Lung (tissue), 12 donors: ENCODE measurements around the gene SEC11A. TPM values are rescaled to one million over a fixed set of nuclear protein-coding genes. Genes with fewer than 3 reads are reported as not detected.
"Not testable (repeated sequence)": the region's sequence is repeated elsewhere in the genome, so short reads cannot be mapped to it uniquely, and the experiment has no call there.

Source experiments
- ATAC-seq: fragments of 200-7000 bp; cut with Tn5 transposase; one replicate; pipeline ENCODE4 v1.9.1; 2020; ENCODE audit warnings: moderate number of reproducible peaks; ENCODE audit not compliant: insufficient read depth, low FRiP score
- DNase-seq, 3 donors: peaks; one replicate each; pipeline ENCODE4 v3.0.0-alpha.2; 2013 to 2017
- H3K27ac ChIP-seq, 2 donors: one replicate each; pipeline ENCODE4 v1.5.1; 2013; ENCODE audit warnings: mild to moderate bottlenecking in 2 of 2, moderate library complexity in 2 of 2, control low read depth in 1 of 2, inconsistent platforms in 1 of 2, low read depth in 1 of 2, low read length in 1 of 2
- H3K27me3 ChIP-seq, 3 donors: one replicate each; pipeline ENCODE4 v1.5.1; 2013; ENCODE audit warnings: low read length in 2 of 3; ENCODE audit not compliant: control insufficient read depth in 3 of 3, insufficient read depth in 3 of 3
- H3K36me3 ChIP-seq, 4 donors: one replicate each; pipeline ENCODE4 v1.5.1; 2013; ENCODE audit warnings: low read length in 4 of 4, mild to moderate bottlenecking in 1 of 4, moderate library complexity in 1 of 4; ENCODE audit not compliant: control insufficient read depth in 4 of 4, insufficient read depth in 4 of 4
- H3K4me1 ChIP-seq, 5 donors: one replicate each; pipeline ENCODE4 v1.5.1; 2013; ENCODE audit warnings: low read length in 5 of 5, mild to moderate bottlenecking in 2 of 5, moderate library complexity in 1 of 5; ENCODE audit not compliant: control insufficient read depth in 5 of 5, insufficient read depth in 5 of 5
- H3K4me3 ChIP-seq: one replicate; pipeline ENCODE4 v1.5.1; 2013; ENCODE audit warnings: mild to moderate bottlenecking, control low read depth, moderate library complexity
- H3K9ac ChIP-seq, 2 donors: one replicate each; pipeline ENCODE4 v1.5.1; 2013; ENCODE audit warnings: low read length in 2 of 2, control low read depth in 1 of 2; ENCODE audit not compliant: insufficient read depth in 1 of 2
- H3K9me3 ChIP-seq, 4 donors: one replicate each; pipeline ENCODE4 v1.5.1; 2013; ENCODE audit warnings: low read length in 3 of 4, mild to moderate bottlenecking in 1 of 4, moderate library complexity in 1 of 4; ENCODE audit not compliant: control insufficient read depth in 4 of 4, insufficient read depth in 3 of 4
- CTCF ChIP-seq: IDR thresholded peaks from 2 replicates; pipeline ENCODE4 v1.5.1; 2012; ENCODE audit warnings: mild to moderate bottlenecking; ENCODE audit errors: control extremely low read depth, extremely low read depth
- WGBS, 2 donors: extraction: QIAGEN DNeasy Blood & Tissue Kit; methylation state at CpG; one replicate each; pipeline ENCODE4 v1.1.7; 2013; 5-methylcytosine and 5-hydroxymethylcytosine counted together
- polyA plus RNA-seq, 2 donors: library from polyadenylated mRNA; stranded (reverse); fragments of 200-250 nt; gene quantifications; one replicate each; pipeline ENCODE4 v1.2.1, GENCODE V29; 2013
- total RNA-seq, 2 donors: library from RNA; depleted of rRNA in 1 of 2; stranded (reverse); fragments of >200 nt in 1 of 2; gene quantifications; one replicate each; pipeline ENCODE4 v1.2.1, GENCODE V29; 2014 to 2021
- donor health status: control.
- donor health status: control.
- donor health status: Bipolar disorder and iron deficiency.
- donor health status: healthy.
- donor health status: DM: yes; HTN: yes; CAD: no.

SEC11A gene
- total and polyA plus RNA-seq, 4 donors, result 119 to 170 (median 143) TPM

GRCh38 chr15:84697236-84697990 is 18.5 kb downstream of the SEC11A start:
- WGBS, 2 donors, result 11 to 44% methylated on average over 1 of the region's 1 CpG
- no peaks in the 10 kb centered on the region for H3K27me3 ChIP-seq
- H3K9me3 ChIP-seq, result no peaks in the 10 kb centered on the region
- no peak overlapping the region for H3K27ac ChIP-seq
- no peak for TF ChIP-seq CTCF
- no peak overlapping the region for H3K4me3 ChIP-seq
- peaks cover 0 to 7% (median 5%) of the 10 kb centered on the region in 5 donors for H3K4me1 ChIP-seq
- peaks cover 0 to 1% (median 0%) of the 10 kb centered on the region in 4 donors for H3K36me3 ChIP-seq
- H3K9ac ChIP-seq, result no peak overlapping the region
- DNase-seq (no peak), ATAC-seq (no peak)

- Histone ChIP-seq H3K36me3 (peaks cover 0 to 1% (median 0%) of the 10 kb centered on the region in 4 donors), H3K4me1 (peaks cover 0 to 5% (median 5%) of the 10 kb centered on the region in 5 donors), H3K4me3 (no peak overlapping the region), H3K9ac (no peak overlapping the region), H3K27ac (no peak overlapping the region), H3K9me3 (no peaks in the 10 kb centered on the region), H3K27me3 (no peaks in the 10 kb centered on the region)
- no peak for DNase-seq
- no peak for TF ChIP-seq CTCF
- ATAC-seq, result no peak
- 80 to 83% methylated on average over 4 of the region's 4 CpGs for WGBS, 2 donors
These were observed 19.2 kb downstream of the SEC11A start for GRCh38 chr15:84696757-84697156.

GRCh38 chr15:84690342-84690741 is 25.6 kb downstream of the SEC11A start:
- no peak overlapping the region for H3K4me3 ChIP-seq
- no peak overlapping the region for H3K9ac ChIP-seq
- no peaks in the 10 kb centered on the region for H3K9me3 ChIP-seq
- no peaks in the 10 kb centered on the region for H3K27me3 ChIP-seq
- ATAC-seq (no peak), DNase-seq (no peak)
- no peak overlapping the region for H3K27ac ChIP-seq
- peaks cover 9 to 17% (median 11%) of the 10 kb centered on the region in 4 donors for H3K36me3 ChIP-seq
- H3K4me1 ChIP-seq, result peaks cover 0 to 2% (median 0%) of the 10 kb centered on the region in 5 donors
- no peak for TF ChIP-seq CTCF
- WGBS, 2 donors, result 96 to 98% methylated on average over 8 of the region's 8 CpGs

- Histone ChIP-seq H3K9me3 (no peaks in the 10 kb centered on the region), H3K4me3 (no peak overlapping the region), H3K4me1 (peaks cover 0 to 3% (median 0%) of the 10 kb centered on the region in 5 donors), H3K9ac (no peak overlapping the region), H3K27ac (no peak overlapping the region), H3K27me3 (no peaks in the 10 kb centered on the region), H3K36me3 (peaks cover 9 to 18% (median 11%) of the 10 kb centered on the region in 4 donors)
- whole genome bisulfite sequencing, 2 donors, result 96 to 98% methylated on average over 4 of the region's 4 CpGs
- TF ChIP-seq CTCF, result no peak
- ATAC-seq (no peak), DNase-seq (no peak)
These were observed 26.1 kb downstream of the SEC11A start for GRCh38 chr15:84689858-84690257.

- not testable (repeated sequence) for H3K27ac ChIP-seq, H3K4me1 ChIP-seq, H3K9me3 ChIP-seq, H3K4me3 ChIP-seq, DNase-seq, H3K27me3 ChIP-seq, ATAC-seq, H3K9ac ChIP-seq
- H3K36me3 ChIP-seq, result peaks cover 9 to 19% (median 13%) of the 10 kb centered on the region in 4 donors
- WGBS, 2 donors, result 87 to 89% methylated on average over 7 of the region's 7 CpGs
These were observed 29.5 kb downstream of the SEC11A start for GRCh38 chr15:84686446-84686845.
